RWPE1 (cell line): ENCODE measurements around the gene ZNF213.
A peak's percentile ranks its signal among the peaks of the same experiment; 100 is the strongest.

Experiments
- CTCF ChIA-PET: fragments of 350-600 bp; sonication (Branson Sonifier 250); formaldehyde crosslinking; extraction: SDS; loops from one replicate; lab custom pipeline; 2021; lab: Yijun Ruan, JAX
- POLR2A ChIA-PET: fragments of 400-600 bp; formaldehyde crosslinking; extraction: SDS; loops from one replicate; lab custom pipeline; 2020; ENCODE audit warnings: antibody characterized with exemption; ENCODE audit not compliant: low non-redundant PET; lab: Yijun Ruan, JAX
- DNase-seq: peaks from one replicate; pipeline ENCODE4 v3.0.0; 2012; ENCODE audit warnings: low spot score
- H3K27ac ChIP-seq: fragments of 450-650 bp; 2 replicates; pipeline ENCODE4 v1.5.1; 2017
- TF ChIP-seq, protein P1 (sequence below): fragments of 450-650 bp; conservative IDR thresholded peaks from 2 replicates; pipeline ENCODE4 v1.5.1; 2017; ENCODE audit warnings: low read depth, mild to moderate bottlenecking

Gene ZNF213

DNA sequence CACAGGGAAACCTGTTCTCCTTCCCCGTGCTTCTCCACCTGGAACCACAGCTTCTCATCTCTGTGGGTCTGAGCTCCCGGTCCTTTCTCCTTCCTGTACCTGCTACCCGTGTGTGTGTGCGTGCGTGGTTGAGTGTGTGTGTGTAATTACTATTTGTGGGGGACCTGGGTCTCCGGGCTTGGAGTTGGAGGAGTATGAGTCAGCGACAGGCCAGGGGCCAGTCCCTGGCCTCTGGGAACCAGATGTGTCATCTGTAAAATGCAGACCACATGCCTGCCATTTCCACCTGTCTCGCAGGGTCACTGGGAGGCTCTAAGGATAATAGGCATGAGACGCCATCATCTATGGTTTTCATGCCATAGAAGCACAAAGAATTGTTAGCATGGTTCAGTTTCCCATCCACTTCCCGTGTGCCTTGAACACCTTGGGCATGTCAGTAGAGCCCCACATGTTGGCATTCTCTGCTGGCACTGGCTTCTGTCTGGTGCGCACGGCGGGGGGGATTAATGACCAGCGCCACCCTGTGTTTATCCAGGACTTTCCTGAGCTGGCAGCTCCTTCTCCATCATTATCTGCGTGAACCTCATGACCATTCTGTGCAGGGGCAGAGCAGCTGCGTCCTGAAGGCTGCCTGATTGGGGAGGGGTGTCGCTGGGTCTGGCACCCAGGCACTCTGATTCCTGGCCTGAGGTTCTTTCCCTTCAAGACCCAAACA lies 20.9 kb upstream of the ZNF213 start:
- no peak for DNase-seq
- TF ChIP-seq, protein P1, sequence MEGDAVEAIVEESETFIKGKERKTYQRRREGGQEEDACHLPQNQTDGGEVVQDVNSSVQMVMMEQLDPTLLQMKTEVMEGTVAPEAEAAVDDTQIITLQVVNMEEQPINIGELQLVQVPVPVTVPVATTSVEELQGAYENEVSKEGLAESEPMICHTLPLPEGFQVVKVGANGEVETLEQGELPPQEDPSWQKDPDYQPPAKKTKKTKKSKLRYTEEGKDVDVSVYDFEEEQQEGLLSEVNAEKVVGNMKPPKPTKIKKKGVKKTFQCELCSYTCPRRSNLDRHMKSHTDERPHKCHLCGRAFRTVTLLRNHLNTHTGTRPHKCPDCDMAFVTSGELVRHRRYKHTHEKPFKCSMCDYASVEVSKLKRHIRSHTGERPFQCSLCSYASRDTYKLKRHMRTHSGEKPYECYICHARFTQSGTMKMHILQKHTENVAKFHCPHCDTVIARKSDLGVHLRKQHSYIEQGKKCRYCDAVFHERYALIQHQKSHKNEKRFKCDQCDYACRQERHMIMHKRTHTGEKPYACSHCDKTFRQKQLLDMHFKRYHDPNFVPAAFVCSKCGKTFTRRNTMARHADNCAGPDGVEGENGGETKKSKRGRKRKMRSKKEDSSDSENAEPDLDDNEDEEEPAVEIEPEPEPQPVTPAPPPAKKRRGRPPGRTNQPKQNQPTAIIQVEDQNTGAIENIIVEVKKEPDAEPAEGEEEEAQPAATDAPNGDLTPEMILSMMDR = no peak
- H3K27ac ChIP-seq = peak overlapping the region; percentile 73
- POLR2A ChIA-PET = no interaction called here
- CTCF ChIA-PET = interaction anchor here (1.3 to 2.0 kb wide), 2 partner anchors 54 to 55 kb away, joined by 5 to 6 read pairs; no protein-coding TSS in a partner anchor

DNA sequence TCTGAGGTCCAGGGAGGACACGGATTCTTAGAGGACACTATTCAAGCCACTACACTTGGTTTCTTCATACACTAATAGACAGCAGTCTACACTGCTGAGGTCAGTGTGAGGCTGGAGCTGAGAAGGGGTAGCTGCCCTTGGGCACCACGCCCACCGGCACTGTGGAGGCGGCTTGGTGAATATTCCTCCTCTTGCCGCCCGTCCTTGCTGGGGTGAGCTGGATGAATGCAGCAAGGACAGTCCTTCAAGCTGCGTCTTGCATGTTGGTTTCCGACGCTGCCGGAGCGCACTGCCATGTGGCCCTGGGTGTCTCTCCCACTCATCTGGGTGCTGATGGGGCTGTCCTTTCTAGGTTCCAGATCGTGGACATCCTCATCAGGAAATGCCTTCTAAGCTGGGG lies 19.8 kb upstream of the ZNF213 start:
- TF ChIP-seq, protein P1 = no peak
- DNase-seq = no peak
- no peak overlapping the region for H3K27ac ChIP-seq
- POLR2A ChIA-PET = no interaction called here
- CTCF ChIA-PET = interaction anchor here (0.6 to 2.0 kb wide), 3 partner anchors 12 to 56 kb away, joined by 3 to 5 read pairs (median 4); no protein-coding TSS in a partner anchor

DNA sequence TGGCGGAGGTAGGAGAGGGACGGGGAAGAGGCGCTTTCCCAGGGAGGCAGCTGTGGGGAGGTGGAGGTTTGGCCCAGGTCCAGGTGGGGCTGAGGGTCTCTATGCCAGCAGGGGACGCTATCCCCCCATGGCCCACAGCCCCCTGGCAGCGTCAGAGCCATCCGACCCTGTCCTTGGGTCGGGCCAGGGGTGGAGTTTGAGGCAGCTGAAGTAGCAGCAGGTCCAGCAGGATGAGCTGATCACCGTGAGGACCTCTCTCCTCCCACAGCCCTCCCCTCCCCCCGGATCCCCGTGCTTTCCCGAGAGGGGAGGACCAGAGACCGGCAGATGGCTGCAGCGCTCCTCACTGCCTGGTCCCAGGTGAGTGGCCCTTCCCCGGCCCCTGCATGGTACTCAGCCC lies 19.3 kb upstream of the ZNF213 start:
- POLR2A ChIA-PET = no interaction called here
- H3K27ac ChIP-seq = peak overlapping the region; percentile 30
- TF ChIP-seq, protein P1 = no peak
- no peak for DNase-seq
- CTCF ChIA-PET = interaction anchor here (0.6 to 2.0 kb wide), 3 partner anchors 12 to 57 kb away, joined by 3 to 5 read pairs (median 4); no protein-coding TSS in a partner anchor

DNA sequence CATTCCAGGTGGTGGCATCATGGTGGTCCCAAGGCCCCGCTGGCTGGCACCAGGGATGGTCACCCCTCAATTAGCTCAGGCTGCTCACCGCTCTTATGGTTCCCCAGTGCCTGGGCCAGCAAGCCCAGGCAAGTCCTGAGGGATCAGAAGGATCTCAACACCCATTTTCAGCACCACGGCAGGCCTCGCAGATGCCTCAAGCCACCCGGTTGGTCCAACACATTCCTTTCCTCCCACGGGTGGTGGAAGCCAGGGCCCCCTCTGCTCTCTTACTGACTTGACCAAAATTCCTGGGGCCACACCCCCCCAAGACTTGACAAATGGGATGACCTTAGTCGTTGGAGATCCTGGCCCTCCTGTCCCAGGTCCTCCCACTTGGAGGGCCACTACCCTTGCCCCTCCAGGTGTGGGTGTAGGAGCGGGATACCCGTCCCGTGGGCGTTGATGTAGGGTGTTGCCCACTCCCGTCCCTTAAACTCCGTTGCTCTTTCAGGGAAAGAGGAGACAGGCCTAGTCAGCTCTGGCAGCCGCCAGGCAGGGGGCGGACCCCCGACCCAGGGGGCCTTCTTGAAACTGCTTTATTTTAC lies 16.5 kb upstream of the ZNF213 start:
- TF ChIP-seq, protein P1 = no peak
- POLR2A ChIA-PET = no interaction called here
- CTCF ChIA-PET = interaction anchor here (0.6 to 1.2 kb wide), 2 partner anchors 59 to 134 kb away, joined by 3 read pairs; no protein-coding TSS in a partner anchor
- DNase-seq = no peak
- H3K27ac ChIP-seq = peak overlapping the region; percentile 40

DNA sequence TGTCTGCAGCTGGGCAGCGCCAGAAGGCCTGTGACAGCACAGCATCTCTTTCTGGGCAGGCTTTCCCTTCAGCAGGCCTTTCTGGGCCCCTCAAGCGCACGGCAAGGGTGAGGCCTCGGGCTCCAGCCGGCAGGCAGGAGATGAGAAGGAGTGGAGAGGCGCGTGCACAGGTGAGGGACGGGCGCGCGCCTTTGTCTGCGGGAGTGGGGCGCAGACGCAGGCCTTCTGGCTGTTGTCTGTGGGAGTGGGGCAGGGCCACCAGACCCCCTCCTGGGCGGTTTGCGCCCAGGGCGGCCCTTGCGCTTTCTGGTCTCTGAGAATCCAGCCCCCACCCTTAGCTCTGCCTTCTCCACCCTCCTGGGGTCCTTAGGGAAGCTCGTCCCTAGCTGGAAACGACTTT lies 16.0 kb upstream of the ZNF213 start:
- TF ChIP-seq, protein P1 = no peak
- POLR2A ChIA-PET = no interaction called here

DNA sequence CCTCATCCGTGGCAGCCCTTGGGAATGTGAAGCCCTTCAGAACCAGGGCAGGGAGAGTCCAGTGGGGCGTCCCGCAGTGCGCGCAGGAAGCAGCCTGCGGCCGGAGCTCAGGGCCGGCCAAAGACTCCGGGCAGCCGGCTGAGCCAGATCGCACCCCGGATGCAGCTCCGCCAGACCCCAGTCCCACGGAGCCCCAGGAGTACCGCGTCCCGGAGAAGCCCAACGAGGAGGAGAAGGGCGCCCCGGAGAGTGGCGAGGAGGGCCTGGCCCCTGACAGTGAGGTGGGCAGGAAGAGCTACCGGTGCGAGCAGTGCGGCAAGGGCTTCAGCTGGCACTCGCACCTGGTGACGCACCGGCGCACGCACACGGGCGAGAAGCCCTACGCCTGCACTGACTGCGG lies 15.5 kb upstream of the ZNF213 start:
- TF ChIP-seq, protein P1 = no peak
- ChIA-PET CTCF (interaction anchor here (0.6 to 1.2 kb wide), 4 partner anchors 10 to 135 kb away, joined by 3 to 5 read pairs (median 4); no protein-coding TSS in a partner anchor), POLR2A (no interaction called here)
- DNase-seq = no peak
- no peak overlapping the region for H3K27ac ChIP-seq

More for the DNA sequence above, 16.0 kb upstream of the ZNF213 start:
- CTCF ChIA-PET = interaction anchor here (0.6 to 1.2 kb wide), 4 partner anchors 11 to 134 kb away, joined by 3 to 5 read pairs (median 4); no protein-coding TSS in a partner anchor
- no peak for DNase-seq
- peak overlapping the region; percentile 40 for H3K27ac ChIP-seq
